ENCODE data around the gene CDIP1.

Gene CDIP1

GRCh38 chr16:4537376-4538343 is 913 bp downstream of the CDIP1 start:
- Histone ChIP-seq H3K27me3 (ENCODE audit: insufficient read depth, low read length) (peaks cover 15% of the 10 kb centered on the region), H3K27ac (ENCODE audit: low read length) (peak overlapping the region; percentile 77), H3K9ac (ENCODE audit: low read depth, low read length) (peak overlapping the region; percentile 86; the same call in 1 of the 2 replicates), H3K4me1 (ENCODE audit: insufficient read depth, low read length) (peaks cover 4% of the 10 kb centered on the region; the same call in 1 of the 2 replicates), H3K9me3 (ENCODE audit: insufficient read depth, low read depth, low read length) (peaks cover 10% of the 10 kb centered on the region), H3K36me3 (ENCODE audit: insufficient read depth, low read depth, low read length) (peaks cover 13% of the 10 kb centered on the region; the same call in 1 of the 2 replicates), H3K4me3 (ENCODE audit: low read length) (peak overlapping the region; percentile 91)

GRCh38 chr16:4536391-4537106 is 2.0 kb downstream of the CDIP1 start:
- peaks cover 15% of the 10 kb centered on the region for H3K27me3 ChIP-seq (ENCODE audit: insufficient read depth, low read length)
- peak overlapping the region; percentile 86; the same call in 1 of the 2 replicates for H3K9ac ChIP-seq (ENCODE audit: low read depth, low read length)
- peak overlapping the region; percentile 91; the same call in 1 of the 2 replicates for H3K4me3 ChIP-seq (ENCODE audit: low read length)
- no peak overlapping the region for H3K27ac ChIP-seq (ENCODE audit: low read length)
- H3K4me1 ChIP-seq (ENCODE audit: insufficient read depth, low read length): peaks cover 4% of the 10 kb centered on the region; the same call in 1 of the 2 replicates
- H3K9me3 ChIP-seq (ENCODE audit: insufficient read depth, low read depth, low read length): peaks cover 10% of the 10 kb centered on the region
- H3K36me3 ChIP-seq (ENCODE audit: insufficient read depth, low read depth, low read length): peaks cover 24% of the 10 kb centered on the region; the same call in 1 of the 2 replicates

- no peak overlapping the region for H3K9ac ChIP-seq (ENCODE audit: low read depth, low read length)
- H3K36me3 ChIP-seq (ENCODE audit: insufficient read depth, low read depth, low read length): peaks cover 26% of the 10 kb centered on the region; the same call in 1 of the 2 replicates
- peaks cover 4% of the 10 kb centered on the region; the same call in 1 of the 2 replicates for H3K4me1 ChIP-seq (ENCODE audit: insufficient read depth, low read length)
- no peak overlapping the region for H3K27ac ChIP-seq (ENCODE audit: low read length)
- no peak overlapping the region for H3K4me3 ChIP-seq (ENCODE audit: low read length)
- H3K9me3 ChIP-seq (ENCODE audit: insufficient read depth, low read depth, low read length): peaks cover 10% of the 10 kb centered on the region
- H3K27me3 ChIP-seq (ENCODE audit: insufficient read depth, low read length): peaks cover 15% of the 10 kb centered on the region
These were observed 2.9 kb downstream of the CDIP1 start for GRCh38 chr16:4535627-4536108.

GRCh38 chr16:4534151-4534790 is 4.3 kb downstream of the CDIP1 start:
- H3K27me3 ChIP-seq (ENCODE audit: insufficient read depth, low read length): peaks cover 5% of the 10 kb centered on the region; the same call in 1 of the 2 replicates
- no peak overlapping the region for H3K9ac ChIP-seq (ENCODE audit: low read depth, low read length)
- H3K27ac ChIP-seq (ENCODE audit: low read length): no peak overlapping the region
- H3K4me3 ChIP-seq (ENCODE audit: low read length): no peak overlapping the region
- H3K9me3 ChIP-seq (ENCODE audit: insufficient read depth, low read depth, low read length): peaks cover 5% of the 10 kb centered on the region
- H3K36me3 ChIP-seq (ENCODE audit: insufficient read depth, low read depth, low read length): peaks cover 26% of the 10 kb centered on the region; the same call in 1 of the 2 replicates
- H3K4me1 ChIP-seq (ENCODE audit: insufficient read depth, low read length): peaks cover 13% of the 10 kb centered on the region

- no peak overlapping the region for H3K9ac ChIP-seq (ENCODE audit: low read depth, low read length)
- no peaks in the 10 kb centered on the region for H3K27me3 ChIP-seq (ENCODE audit: insufficient read depth, low read length)
- no peaks in the 10 kb centered on the region for H3K9me3 ChIP-seq (ENCODE audit: insufficient read depth, low read depth, low read length)
- H3K36me3 ChIP-seq (ENCODE audit: insufficient read depth, low read depth, low read length): peaks cover 26% of the 10 kb centered on the region; the same call in 1 of the 2 replicates
- H3K4me3 ChIP-seq (ENCODE audit: low read length): no peak overlapping the region
- H3K4me1 ChIP-seq (ENCODE audit: insufficient read depth, low read length): peaks cover 18% of the 10 kb centered on the region
- no peak overlapping the region for H3K27ac ChIP-seq (ENCODE audit: low read length)
These were observed 5.1 kb downstream of the CDIP1 start for GRCh38 chr16:4533490-4533889.

- Histone ChIP-seq H3K9me3 (ENCODE audit: insufficient read depth, low read depth, low read length) (no peaks in the 10 kb centered on the region), H3K4me3 (ENCODE audit: low read length) (no peak overlapping the region), H3K27ac (ENCODE audit: low read length) (no peak overlapping the region), H3K27me3 (ENCODE audit: insufficient read depth, low read length) (no peaks in the 10 kb centered on the region), H3K4me1 (ENCODE audit: insufficient read depth, low read length) (peaks cover 18% of the 10 kb centered on the region), H3K9ac (ENCODE audit: low read depth, low read length) (no peak overlapping the region), H3K36me3 (ENCODE audit: insufficient read depth, low read depth, low read length) (peaks cover 26% of the 10 kb centered on the region; the same call in 1 of the 2 replicates)
These were observed 6.3 kb downstream of the CDIP1 start for GRCh38 chr16:4532238-4532637.

GRCh38 chr16:4531811-4532210 is 6.8 kb downstream of the CDIP1 start:
- H3K36me3 ChIP-seq (ENCODE audit: insufficient read depth, low read depth, low read length): peaks cover 26% of the 10 kb centered on the region; the same call in 1 of the 2 replicates
- H3K27ac ChIP-seq (ENCODE audit: low read length): no peak overlapping the region
- H3K9ac ChIP-seq (ENCODE audit: low read depth, low read length): no peak overlapping the region
- H3K9me3 ChIP-seq (ENCODE audit: insufficient read depth, low read depth, low read length): no peaks in the 10 kb centered on the region
- no peak overlapping the region for H3K4me3 ChIP-seq (ENCODE audit: low read length)
- H3K4me1 ChIP-seq (ENCODE audit: insufficient read depth, low read length): peaks cover 14% of the 10 kb centered on the region
- H3K27me3 ChIP-seq (ENCODE audit: insufficient read depth, low read length): no peaks in the 10 kb centered on the region

GRCh38 chr16:4529085-4530060 is 9.2 kb downstream of the CDIP1 start:
- Histone ChIP-seq H3K4me3 (ENCODE audit: low read length) (peak overlapping the region; percentile 25; the same call in 1 of the 2 replicates), H3K27me3 (ENCODE audit: insufficient read depth, low read length) (no peaks in the 10 kb centered on the region), H3K9me3 (ENCODE audit: insufficient read depth, low read depth, low read length) (no peaks in the 10 kb centered on the region), H3K27ac (ENCODE audit: low read length) (no peak overlapping the region), H3K36me3 (ENCODE audit: insufficient read depth, low read depth, low read length) (peaks cover 19% of the 10 kb centered on the region; the same call in 1 of the 2 replicates), H3K9ac (ENCODE audit: low read depth, low read length) (peak overlapping the region; percentile 51; the same call in 1 of the 2 replicates), H3K4me1 (ENCODE audit: insufficient read depth, low read length) (peaks cover 14% of the 10 kb centered on the region)

GRCh38 chr16:4525634-4526277 is 12.8 kb downstream of the CDIP1 start:
- H3K4me1 ChIP-seq (ENCODE audit: insufficient read depth, low read length): peaks cover 30% of the 10 kb centered on the region
- H3K36me3 ChIP-seq (ENCODE audit: insufficient read depth, low read depth, low read length): no peaks in the 10 kb centered on the region
- no peaks in the 10 kb centered on the region for H3K27me3 ChIP-seq (ENCODE audit: insufficient read depth, low read length)
- H3K9ac ChIP-seq (ENCODE audit: low read depth, low read length): no peak overlapping the region
- no peak overlapping the region for H3K4me3 ChIP-seq (ENCODE audit: low read length)
- H3K27ac ChIP-seq (ENCODE audit: low read length): no peak overlapping the region
- no peaks in the 10 kb centered on the region for H3K9me3 ChIP-seq (ENCODE audit: insufficient read depth, low read depth, low read length)

GRCh38 chr16:4525069-4525468 is 13.5 kb downstream of the CDIP1 start:
- no peak overlapping the region for H3K27ac ChIP-seq (ENCODE audit: low read length)
- no peak overlapping the region for H3K4me3 ChIP-seq (ENCODE audit: low read length)
- no peaks in the 10 kb centered on the region for H3K27me3 ChIP-seq (ENCODE audit: insufficient read depth, low read length)
- no peaks in the 10 kb centered on the region for H3K9me3 ChIP-seq (ENCODE audit: insufficient read depth, low read depth, low read length)
- H3K9ac ChIP-seq (ENCODE audit: low read depth, low read length): no peak overlapping the region
- H3K4me1 ChIP-seq (ENCODE audit: insufficient read depth, low read length): peaks cover 29% of the 10 kb centered on the region
- H3K36me3 ChIP-seq (ENCODE audit: insufficient read depth, low read depth, low read length): no peaks in the 10 kb centered on the region

All from iPS-20b (cell line).